Natural killer cell treated with Interleukin-12 subunit alpha and Interleukin-12 subunit beta and Interleukin-15 and Interleukin-18, amount 100 ng/mL, for 72 hours (primary cell): Measurements from ENCODE around the gene ACOT7. TPM values are rescaled to one million over a fixed set of nuclear protein-coding genes. Genes with fewer than 3 reads are reported as not detected.

Experiments
- ATAC-seq, 2 donors: fragments of 150-1000 bp; cut with Tn5 transposase in 1 of 2; sonication (Bioruptor Pico), chemical (Tn5 transposase) in 1 of 2; 2 replicates each; pipeline ENCODE4 v1.10.0; 2021
- DNase-seq: peaks from one replicate; pipeline ENCODE4 v3.0.0; 2022; ENCODE audit warnings: low spot score
- H3K27ac Mint-ChIP-seq, 2 donors: 1 replicate in 1 of 2; 2 replicates in 1 of 2; pipeline ENCODE4 v1.8.0; 2022; ENCODE audit warnings: mixed read lengths in 2 of 2, mild to moderate bottlenecking in 1 of 2, moderate library complexity in 1 of 2
- H3K27me3 Mint-ChIP-seq, 2 donors: 1 replicate in 1 of 2; 2 replicates in 1 of 2; pipeline ENCODE4 v1.8.0; 2022; ENCODE audit warnings: mixed read lengths in 2 of 2
- H3K36me3 Mint-ChIP-seq: one replicate; pipeline ENCODE4 v1.8.0; 2022; ENCODE audit warnings: mixed read lengths
- H3K4me1 Mint-ChIP-seq, 2 donors: 1 replicate in 1 of 2; 2 replicates in 1 of 2; pipeline ENCODE4 v1.8.0; 2022; ENCODE audit warnings: low read depth in 2 of 2, mixed read lengths in 2 of 2, mild to moderate bottlenecking in 1 of 2
- H3K4me3 Mint-ChIP-seq: one replicate; pipeline ENCODE4 v1.8.0; 2022; ENCODE audit warnings: mixed read lengths
- H3K9me3 Mint-ChIP-seq: 2 replicates; pipeline ENCODE4 v1.8.0; 2022; ENCODE audit warnings: mixed read lengths
- total RNA-seq, 2 donors: library from RNA; stranded (reverse); gene quantifications; one replicate each; pipeline ENCODE4 v1.2.3, GENCODE V29; 2022

Gene ACOT7
- total RNA-seq, 2 donors from 2014 or later = 49.5 to 87.5 TPM

DNA sequence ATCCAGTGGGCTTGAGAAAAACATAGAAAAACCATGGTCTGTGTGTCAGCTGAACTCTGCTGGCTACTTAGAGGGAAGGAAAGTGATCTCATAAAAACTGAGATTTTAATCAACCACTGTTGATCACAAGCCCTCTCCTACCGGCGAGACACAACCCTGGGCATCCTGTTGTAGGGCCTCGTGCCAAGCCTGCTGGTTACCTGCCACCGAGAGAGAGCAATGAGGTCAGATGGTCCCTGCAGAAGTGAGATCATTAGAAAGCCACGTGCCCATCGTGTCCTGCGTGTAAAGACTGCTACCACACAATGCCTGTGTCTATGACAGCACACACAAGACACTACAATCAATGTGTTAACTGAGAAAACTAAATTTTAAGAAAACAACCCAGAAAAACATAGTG, 91.0 kb downstream of the ACOT7 start:
- H3K4me3 Mint-ChIP-seq = no peak overlapping the region
- DNase-seq (no peak), ATAC-seq (no peak)
- peaks cover 5% of the 10 kb centered on the region for H3K36me3 Mint-ChIP-seq
- no peaks in the 10 kb centered on the region for H3K9me3 Mint-ChIP-seq
- H3K4me1 Mint-ChIP-seq = peaks cover 4 to 12% of the 10 kb centered on the region in 2 donors
- no peak overlapping the region for H3K27ac Mint-ChIP-seq
- H3K27me3 Mint-ChIP-seq = no peaks in the 10 kb centered on the region

DNA sequence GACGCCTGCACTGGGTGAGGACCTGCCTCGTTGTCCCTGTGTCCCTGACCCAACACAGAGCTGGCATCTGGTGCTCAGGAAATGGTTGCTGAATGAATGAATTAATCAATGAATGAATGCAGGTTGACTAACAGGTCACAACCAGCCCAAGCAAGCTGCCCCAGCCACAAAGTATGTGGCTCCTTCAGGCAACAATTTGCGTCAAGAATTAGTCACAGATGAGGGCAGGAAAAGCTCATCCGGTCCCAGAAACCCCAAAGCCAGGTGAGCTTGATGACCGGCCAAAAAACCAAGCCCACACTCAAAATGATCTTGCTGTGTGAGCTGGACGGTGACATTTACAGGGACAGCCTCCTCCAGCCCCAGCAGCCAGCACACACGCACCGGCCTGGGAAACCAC, 92.0 kb downstream of the ACOT7 start:
- no peak overlapping the region for H3K4me3 Mint-ChIP-seq
- no peak overlapping the region for H3K27ac Mint-ChIP-seq
- DNase-seq = no peak
- H3K4me1 Mint-ChIP-seq = peaks cover 4 to 6% of the 10 kb centered on the region in 2 donors
- H3K36me3 Mint-ChIP-seq = no peaks in the 10 kb centered on the region
- no peak for ATAC-seq
- no peaks in the 10 kb centered on the region for H3K9me3 Mint-ChIP-seq
- no peaks in the 10 kb centered on the region for H3K27me3 Mint-ChIP-seq

GRCh38 chr1:6300342-6301048, 93.1 kb downstream of the ACOT7 start:
- H3K27ac Mint-ChIP-seq = no peak overlapping the region
- no peak for DNase-seq

GRCh38 chr1:6299557-6300165, 93.9 kb downstream of the ACOT7 start:
- Mint-ChIP-seq H3K4me3 (no peak overlapping the region), H3K27ac (no peak overlapping the region), H3K27me3 (no peaks in the 10 kb centered on the region), H3K36me3 (no peaks in the 10 kb centered on the region), H3K4me1 (peaks cover 16% of the 10 kb centered on the region in 2 donors), H3K9me3 (no peaks in the 10 kb centered on the region)
- DNase-seq = no peak
- no peak for ATAC-seq

More at GRCh38 chr1:6300342-6301048, 93.1 kb downstream of the ACOT7 start:
- no peak overlapping the region for H3K4me3 Mint-ChIP-seq
- no peak for ATAC-seq
- no peaks in the 10 kb centered on the region for H3K27me3 Mint-ChIP-seq
- H3K4me1 Mint-ChIP-seq = peaks cover 8% of the 10 kb centered on the region in 2 donors
- H3K9me3 Mint-ChIP-seq = no peaks in the 10 kb centered on the region
- H3K36me3 Mint-ChIP-seq = no peaks in the 10 kb centered on the region

DNA sequence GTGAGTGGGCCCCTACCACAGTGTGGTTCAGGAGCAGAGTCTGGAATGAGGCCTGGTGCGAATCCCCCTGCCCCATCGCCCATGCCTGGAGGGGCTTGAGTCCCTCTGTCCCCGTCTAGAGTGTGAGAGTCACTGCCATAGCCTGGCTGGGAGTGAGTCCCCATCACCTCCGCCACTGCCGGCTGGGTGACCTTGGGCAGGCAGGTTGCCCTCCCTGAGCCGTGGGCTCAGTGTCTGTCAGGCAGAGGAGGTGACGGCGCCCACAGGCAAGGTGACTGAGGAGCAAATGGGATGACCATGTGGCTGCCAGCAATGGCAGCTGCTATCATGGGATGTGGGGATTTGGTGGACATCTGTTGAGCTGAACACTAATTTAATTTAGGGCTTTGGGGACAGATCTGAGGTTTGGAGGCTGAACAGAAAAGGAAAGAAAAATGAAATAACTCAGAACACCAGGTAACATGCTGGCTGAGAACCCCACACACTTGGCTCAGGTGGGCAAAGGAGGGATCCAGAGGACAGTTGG, 94.6 kb downstream of the ACOT7 start:
- H3K27me3 Mint-ChIP-seq = no peaks in the 10 kb centered on the region
- DNase-seq = no peak
- H3K36me3 Mint-ChIP-seq = no peaks in the 10 kb centered on the region
- H3K27ac Mint-ChIP-seq = no peak overlapping the region
- H3K4me3 Mint-ChIP-seq = no peak overlapping the region
- ATAC-seq = no peak
- no peaks in the 10 kb centered on the region for H3K9me3 Mint-ChIP-seq
- H3K4me1 Mint-ChIP-seq = peaks cover 22 to 23% of the 10 kb centered on the region in 2 donors

DNA sequence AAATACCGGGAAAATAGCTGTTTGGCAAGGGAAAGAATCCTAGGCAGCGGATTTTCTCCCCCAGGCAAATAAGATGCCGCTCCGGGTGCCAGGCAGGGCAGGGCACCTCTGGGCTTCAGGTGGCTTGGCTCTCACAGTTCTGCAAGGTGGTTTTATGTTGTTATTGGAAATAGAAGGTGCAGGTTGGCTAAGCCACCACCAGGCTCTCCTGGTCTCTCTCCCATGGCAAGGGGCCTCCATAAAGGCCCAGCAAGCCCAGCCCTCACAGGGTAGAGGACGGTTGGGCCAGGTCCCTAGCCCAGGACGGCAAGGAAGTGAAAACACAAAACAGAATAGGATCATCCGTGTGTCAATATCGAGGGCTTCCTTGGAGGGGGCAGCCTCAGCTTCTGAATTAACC, 95.0 kb downstream of the ACOT7 start:
- H3K9me3 Mint-ChIP-seq = no peaks in the 10 kb centered on the region
- no peak overlapping the region for H3K27ac Mint-ChIP-seq
- no peaks in the 10 kb centered on the region for H3K36me3 Mint-ChIP-seq
- peaks cover 25 to 26% of the 10 kb centered on the region in 2 donors for H3K4me1 Mint-ChIP-seq
- DNase-seq (no peak), ATAC-seq (no peak)
- H3K27me3 Mint-ChIP-seq = no peaks in the 10 kb centered on the region
- no peak overlapping the region for H3K4me3 Mint-ChIP-seq

DNA sequence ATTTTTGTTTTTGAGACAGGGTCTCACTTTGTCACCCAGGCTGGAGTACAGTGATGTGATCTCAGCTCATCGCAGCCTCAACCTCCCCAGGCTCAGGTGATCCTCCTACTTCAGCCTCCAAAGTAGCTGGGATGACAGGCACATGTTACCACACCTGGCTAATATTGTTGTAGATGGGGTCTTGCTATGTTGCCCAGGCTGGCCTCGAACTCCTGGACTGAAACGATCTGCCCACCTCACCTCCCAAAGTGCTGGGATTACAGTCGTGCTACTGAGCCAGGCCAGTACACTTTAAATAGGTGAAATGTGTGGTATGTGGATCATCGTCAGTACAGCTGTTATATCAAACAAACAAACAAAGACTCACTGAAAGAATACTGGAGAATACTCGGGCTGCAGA, 97.7 kb downstream of the ACOT7 start:
- H3K27me3 Mint-ChIP-seq = no peaks in the 10 kb centered on the region
- no peak overlapping the region for H3K4me3 Mint-ChIP-seq
- H3K27ac Mint-ChIP-seq = no peak overlapping the region
- no peaks in the 10 kb centered on the region for H3K36me3 Mint-ChIP-seq
- DNase-seq (no peak), ATAC-seq (no peak)
- H3K4me1 Mint-ChIP-seq = peaks cover 30 to 40% of the 10 kb centered on the region in 2 donors
- no peaks in the 10 kb centered on the region for H3K9me3 Mint-ChIP-seq

DNA sequence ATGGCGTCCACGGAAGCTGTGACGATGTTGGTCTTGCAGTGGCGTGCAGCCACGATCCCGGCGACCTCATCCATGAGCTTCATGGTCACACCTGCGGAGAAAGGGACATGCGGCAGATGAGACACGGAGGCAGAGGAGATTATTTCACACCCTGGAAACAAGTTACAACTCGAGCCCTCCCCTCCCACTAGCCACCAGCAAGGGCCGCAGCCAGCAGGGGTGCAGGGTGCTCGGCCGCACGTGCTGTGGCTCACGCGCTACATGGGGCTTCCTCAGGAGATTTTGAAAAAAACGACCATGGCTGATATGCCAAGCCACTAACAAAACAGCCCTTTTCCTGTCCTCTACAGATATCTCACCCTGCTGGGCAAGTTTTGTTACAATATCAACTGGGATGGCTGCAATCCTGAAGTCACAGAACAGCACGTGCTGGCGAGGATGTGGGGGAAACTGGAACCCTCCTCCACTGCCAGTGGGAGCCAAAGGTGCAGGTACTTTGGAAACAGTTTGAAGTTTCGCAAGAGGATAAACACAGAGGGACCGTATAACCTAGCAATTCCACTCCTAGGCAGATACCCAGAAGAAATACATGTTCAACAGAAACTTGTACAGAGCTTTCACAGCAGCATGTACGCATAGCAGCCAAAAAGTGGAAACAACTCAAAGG, 98.5 kb downstream of the ACOT7 start:
- DNase-seq (no peak), ATAC-seq (peak; percentile 47 to 66)
- Mint-ChIP-seq H3K27me3 (no peaks in the 10 kb centered on the region), H3K4me1 (peaks cover 28 to 40% of the 10 kb centered on the region in 2 donors), H3K9me3 (no peaks in the 10 kb centered on the region), H3K27ac (peak overlapping the region; percentile 83 to 87), H3K4me3 (peak overlapping the region; percentile 76), H3K36me3 (no peaks in the 10 kb centered on the region)

DNA sequence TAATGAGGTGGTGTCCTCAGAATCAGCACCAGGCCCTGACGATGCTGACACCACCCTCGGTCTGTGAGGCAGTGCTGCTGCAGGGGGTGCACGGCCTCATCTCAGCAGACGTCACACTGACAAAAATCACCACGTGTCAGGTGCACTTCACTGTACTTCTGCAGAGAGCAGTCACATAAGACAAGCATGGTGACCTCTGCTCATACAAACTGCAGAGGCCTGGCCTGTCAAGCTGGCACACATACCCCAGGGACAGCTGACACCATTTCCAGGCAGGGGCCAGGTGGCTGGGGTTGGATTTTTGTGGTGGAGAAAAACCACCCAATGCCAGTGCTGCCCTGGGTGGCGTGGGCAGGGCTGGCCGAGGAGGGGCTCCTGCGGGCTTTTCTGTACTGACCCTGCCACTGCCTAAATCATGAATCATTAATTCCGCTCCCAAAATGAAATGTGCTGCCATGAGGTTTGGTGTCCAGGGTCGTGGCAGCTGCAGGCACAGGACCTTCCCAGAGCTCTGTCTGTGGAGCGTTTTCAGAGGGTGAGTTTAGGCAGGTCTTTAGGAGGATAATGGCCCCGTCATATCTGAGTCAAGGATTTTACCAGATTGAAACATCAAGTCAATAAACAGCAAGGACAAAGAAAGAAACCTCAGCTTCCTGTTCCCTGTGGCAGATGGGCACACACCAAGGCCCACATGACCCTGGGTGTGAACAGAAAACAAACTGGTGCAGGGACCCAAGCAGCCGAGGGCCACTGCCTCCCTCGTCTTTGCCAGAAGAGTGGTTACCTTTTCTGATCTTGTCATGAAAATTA, 99.3 kb downstream of the ACOT7 start:
- Mint-ChIP-seq H3K27ac (peak overlapping the region; percentile 83 to 87), H3K9me3 (no peaks in the 10 kb centered on the region), H3K36me3 (no peaks in the 10 kb centered on the region), H3K4me1 (peaks cover 35 to 44% of the 10 kb centered on the region in 2 donors), H3K4me3 (peak overlapping the region; percentile 76), H3K27me3 (no peaks in the 10 kb centered on the region)
- DNase-seq (no peak), ATAC-seq (peak; percentile 82 to 84)

- peak overlapping the region in 1 of 2 donors; percentile 87 for H3K27ac Mint-ChIP-seq
- H3K4me1 Mint-ChIP-seq = peaks cover 35 to 51% of the 10 kb centered on the region in 2 donors
- no peak for ATAC-seq
- no peak overlapping the region for H3K4me3 Mint-ChIP-seq
- peak; percentile 54 for DNase-seq
- no peaks in the 10 kb centered on the region for H3K36me3 Mint-ChIP-seq
- H3K27me3 Mint-ChIP-seq = no peaks in the 10 kb centered on the region
- H3K9me3 Mint-ChIP-seq = no peaks in the 10 kb centered on the region
Measured at GRCh38 chr1:6292102-6292501, 101.5 kb downstream of the ACOT7 start.

DNA sequence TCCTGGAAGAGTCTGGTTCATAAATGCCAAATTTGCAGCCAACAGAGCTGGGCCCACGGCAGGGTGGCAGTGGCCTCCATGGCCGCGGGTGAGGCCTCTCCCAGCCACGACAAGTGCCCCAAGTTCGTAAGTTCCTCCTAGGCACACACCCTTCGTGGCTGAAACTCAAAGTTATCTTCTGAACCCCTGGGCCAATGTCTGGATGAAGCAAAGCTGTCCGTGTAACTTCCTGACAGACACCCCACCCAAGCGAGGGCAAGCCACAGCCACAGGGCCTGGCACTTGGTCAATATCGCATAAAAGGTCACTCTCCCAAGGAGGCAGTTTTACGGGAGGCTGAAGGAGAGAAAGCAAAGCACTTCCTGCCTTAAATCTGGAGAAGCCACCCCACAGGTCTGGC, 104.9 kb downstream of the ACOT7 start:
- DNase-seq (no peak), ATAC-seq (no peak)
- no peak overlapping the region for H3K4me3 Mint-ChIP-seq
- H3K9me3 Mint-ChIP-seq = no peaks in the 10 kb centered on the region
- H3K4me1 Mint-ChIP-seq = peaks cover 15 to 32% of the 10 kb centered on the region in 2 donors
- H3K36me3 Mint-ChIP-seq = no peaks in the 10 kb centered on the region
- H3K27me3 Mint-ChIP-seq = no peaks in the 10 kb centered on the region
- H3K27ac Mint-ChIP-seq = peak overlapping the region in 1 of 2 donors; percentile 32

- Mint-ChIP-seq H3K36me3 (no peaks in the 10 kb centered on the region), H3K4me1 (peaks cover 15 to 26% of the 10 kb centered on the region in 2 donors), H3K27me3 (no peaks in the 10 kb centered on the region), H3K27ac (peak overlapping the region in 1 of 2 donors; percentile 32), H3K9me3 (no peaks in the 10 kb centered on the region), H3K4me3 (no peak overlapping the region)
- DNase-seq (no peak), ATAC-seq (no peak)
Measured at GRCh38 chr1:6288026-6288425, 105.5 kb downstream of the ACOT7 start.

GRCh38 chr1:6287431-6287886, 106.1 kb downstream of the ACOT7 start:
- no peak overlapping the region for H3K4me3 Mint-ChIP-seq
- ATAC-seq (no peak), DNase-seq (no peak)
- H3K27ac Mint-ChIP-seq = no peak overlapping the region
- peaks cover 15 to 27% of the 10 kb centered on the region in 2 donors for H3K4me1 Mint-ChIP-seq
- no peaks in the 10 kb centered on the region for H3K9me3 Mint-ChIP-seq
- no peaks in the 10 kb centered on the region for H3K36me3 Mint-ChIP-seq
- no peaks in the 10 kb centered on the region for H3K27me3 Mint-ChIP-seq
